ENCODE results near the gene SLC23A1. TPM values are rescaled to one million over a fixed set of nuclear protein-coding genes. Genes with fewer than 3 reads are reported as not detected.
A peak's percentile ranks its signal among the peaks of the same experiment; 100 is the strongest.

The SLC23A1 gene
- total and polyA plus RNA-seq, 2 of the 13 experiments (the other 11 are each of a cell fraction or from before 2014, with no cell fraction given): 6.0 to 6.6 TPM

- TF ChIP-seq ZNF766 (CRISPR knock-in tag; IDR thresholded peaks at IDR 0.05; ENCODE audit: borderline replicate concordance) (no peak), DR1 (CRISPR knock-in tag; IDR thresholded peaks at IDR 0.05) (no peak), CSRNP2 (CRISPR knock-in tag; conservative IDR thresholded peaks at IDR 0.05; ENCODE audit: low read depth) (no peak), RAD51 (IDR thresholded peaks at IDR 0.05; ENCODE audit: borderline replicate concordance) (no peak), ZNF136 (CRISPR knock-in tag; IDR thresholded peaks at IDR 0.05; ENCODE audit: low read depth) (no peak), ZNF543 (CRISPR knock-in tag; IDR thresholded peaks at IDR 0.05) (no peak), ZNF850 (CRISPR knock-in tag; conservative IDR thresholded peaks at IDR 0.05) (no peak), ZNF549 (CRISPR knock-in tag; IDR thresholded peaks at IDR 0.05) (no peak), NCOA1 (CRISPR knock-in tag; IDR thresholded peaks at IDR 0.05) (no peak), KDM6A (CRISPR knock-in tag; IDR thresholded peaks at IDR 0.05; ENCODE audit: low read depth) (no peak), MTF1 (CRISPR knock-in tag; IDR thresholded peaks at IDR 0.05) (no peak), SNAI1 (CRISPR knock-in tag; IDR thresholded peaks at IDR 0.05; ENCODE audit: borderline replicate concordance) (no peak), CERS6 (CRISPR knock-in tag; IDR thresholded peaks at IDR 0.05) (no peak), ATF3 (CRISPR knock-in tag; IDR thresholded peaks at IDR 0.05) (no peak)
- TF ChIP-seq, protein P1, sequence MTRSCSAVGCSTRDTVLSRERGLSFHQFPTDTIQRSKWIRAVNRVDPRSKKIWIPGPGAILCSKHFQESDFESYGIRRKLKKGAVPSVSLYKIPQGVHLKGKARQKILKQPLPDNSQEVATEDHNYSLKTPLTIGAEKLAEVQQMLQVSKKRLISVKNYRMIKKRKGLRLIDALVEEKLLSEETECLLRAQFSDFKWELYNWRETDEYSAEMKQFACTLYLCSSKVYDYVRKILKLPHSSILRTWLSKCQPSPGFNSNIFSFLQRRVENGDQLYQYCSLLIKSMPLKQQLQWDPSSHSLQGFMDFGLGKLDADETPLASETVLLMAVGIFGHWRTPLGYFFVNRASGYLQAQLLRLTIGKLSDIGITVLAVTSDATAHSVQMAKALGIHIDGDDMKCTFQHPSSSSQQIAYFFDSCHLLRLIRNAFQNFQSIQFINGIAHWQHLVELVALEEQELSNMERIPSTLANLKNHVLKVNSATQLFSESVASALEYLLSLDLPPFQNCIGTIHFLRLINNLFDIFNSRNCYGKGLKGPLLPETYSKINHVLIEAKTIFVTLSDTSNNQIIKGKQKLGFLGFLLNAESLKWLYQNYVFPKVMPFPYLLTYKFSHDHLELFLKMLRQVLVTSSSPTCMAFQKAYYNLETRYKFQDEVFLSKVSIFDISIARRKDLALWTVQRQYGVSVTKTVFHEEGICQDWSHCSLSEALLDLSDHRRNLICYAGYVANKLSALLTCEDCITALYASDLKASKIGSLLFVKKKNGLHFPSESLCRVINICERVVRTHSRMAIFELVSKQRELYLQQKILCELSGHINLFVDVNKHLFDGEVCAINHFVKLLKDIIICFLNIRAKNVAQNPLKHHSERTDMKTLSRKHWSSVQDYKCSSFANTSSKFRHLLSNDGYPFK (CRISPR knock-in tag; IDR thresholded peaks at IDR 0.05; ENCODE audit: borderline replicate concordance): no peak; the same call in 1 of the 2 replicates
- TF ChIP-seq, protein P2, sequence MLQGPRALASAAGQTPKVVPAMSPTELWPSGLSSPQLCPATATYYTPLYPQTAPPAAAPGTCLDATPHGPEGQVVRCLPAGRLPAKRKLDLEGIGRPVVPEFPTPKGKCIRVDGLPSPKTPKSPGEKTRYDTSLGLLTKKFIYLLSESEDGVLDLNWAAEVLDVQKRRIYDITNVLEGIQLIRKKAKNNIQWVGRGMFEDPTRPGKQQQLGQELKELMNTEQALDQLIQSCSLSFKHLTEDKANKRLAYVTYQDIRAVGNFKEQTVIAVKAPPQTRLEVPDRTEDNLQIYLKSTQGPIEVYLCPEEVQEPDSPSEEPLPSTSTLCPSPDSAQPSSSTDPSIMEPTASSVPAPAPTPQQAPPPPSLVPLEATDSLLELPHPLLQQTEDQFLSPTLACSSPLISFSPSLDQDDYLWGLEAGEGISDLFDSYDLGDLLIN (CRISPR knock-in tag; IDR thresholded peaks at IDR 0.05; ENCODE audit: borderline replicate concordance): no peak
- TF ChIP-seq, protein P3, sequence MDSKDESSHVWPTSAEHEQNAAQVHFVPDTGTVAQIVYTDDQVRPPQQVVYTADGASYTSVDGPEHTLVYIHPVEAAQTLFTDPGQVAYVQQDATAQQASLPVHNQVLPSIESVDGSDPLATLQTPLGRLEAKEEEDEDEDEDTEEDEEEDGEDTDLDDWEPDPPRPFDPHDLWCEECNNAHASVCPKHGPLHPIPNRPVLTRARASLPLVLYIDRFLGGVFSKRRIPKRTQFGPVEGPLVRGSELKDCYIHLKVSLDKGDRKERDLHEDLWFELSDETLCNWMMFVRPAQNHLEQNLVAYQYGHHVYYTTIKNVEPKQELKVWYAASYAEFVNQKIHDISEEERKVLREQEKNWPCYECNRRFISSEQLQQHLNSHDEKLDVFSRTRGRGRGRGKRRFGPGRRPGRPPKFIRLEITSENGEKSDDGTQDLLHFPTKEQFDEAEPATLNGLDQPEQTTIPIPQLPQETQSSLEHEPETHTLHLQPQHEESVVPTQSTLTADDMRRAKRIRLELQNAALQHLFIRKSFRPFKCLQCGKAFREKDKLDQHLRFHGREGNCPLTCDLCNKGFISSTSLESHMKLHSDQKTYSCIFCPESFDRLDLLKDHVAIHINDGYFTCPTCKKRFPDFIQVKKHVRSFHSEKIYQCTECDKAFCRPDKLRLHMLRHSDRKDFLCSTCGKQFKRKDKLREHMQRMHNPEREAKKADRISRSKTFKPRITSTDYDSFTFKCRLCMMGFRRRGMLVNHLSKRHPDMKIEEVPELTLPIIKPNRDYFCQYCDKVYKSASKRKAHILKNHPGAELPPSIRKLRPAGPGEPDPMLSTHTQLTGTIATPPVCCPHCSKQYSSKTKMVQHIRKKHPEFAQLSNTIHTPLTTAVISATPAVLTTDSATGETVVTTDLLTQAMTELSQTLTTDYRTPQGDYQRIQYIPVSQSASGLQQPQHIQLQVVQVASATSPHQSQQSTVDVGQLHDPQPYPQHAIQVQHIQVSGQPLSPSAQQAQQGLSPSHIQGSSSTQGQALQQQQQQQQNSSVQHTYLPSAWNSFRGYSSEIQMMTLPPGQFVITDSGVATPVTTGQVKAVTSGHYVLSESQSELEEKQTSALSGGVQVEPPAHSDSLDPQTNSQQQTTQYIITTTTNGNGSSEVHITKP (CRISPR knock-in tag; IDR thresholded peaks at IDR 0.05; ENCODE audit: low read depth): 0 out of 2 replicates have a peak, but pooled peaks have one; percentile 47
These were observed 2.3 kb upstream of the SLC23A1 start (continued) for GRCh38 chr5:139385061-139386049.

Data from HepG2 (cell line).